GM04504 (cell line): ENCODE results near the gene PBRM1.

ENCODE experiments used
- DNase-seq: peaks from one replicate; pipeline ENCODE4 v3.0.0-alpha.2; 2012; ENCODE audit warnings: low read depth

The PBRM1 gene

GRCh38 chr3:52524752-52525679, 160.7 kb downstream of the PBRM1 start:
- DNase-seq, result no peak

- DNase-seq, result no peak
Measured at GRCh38 chr3:52524258-52524751, 161.4 kb downstream of the PBRM1 start.

- no peak for DNase-seq
Measured at GRCh38 chr3:52523386-52524257, 162.1 kb downstream of the PBRM1 start.

DNA sequence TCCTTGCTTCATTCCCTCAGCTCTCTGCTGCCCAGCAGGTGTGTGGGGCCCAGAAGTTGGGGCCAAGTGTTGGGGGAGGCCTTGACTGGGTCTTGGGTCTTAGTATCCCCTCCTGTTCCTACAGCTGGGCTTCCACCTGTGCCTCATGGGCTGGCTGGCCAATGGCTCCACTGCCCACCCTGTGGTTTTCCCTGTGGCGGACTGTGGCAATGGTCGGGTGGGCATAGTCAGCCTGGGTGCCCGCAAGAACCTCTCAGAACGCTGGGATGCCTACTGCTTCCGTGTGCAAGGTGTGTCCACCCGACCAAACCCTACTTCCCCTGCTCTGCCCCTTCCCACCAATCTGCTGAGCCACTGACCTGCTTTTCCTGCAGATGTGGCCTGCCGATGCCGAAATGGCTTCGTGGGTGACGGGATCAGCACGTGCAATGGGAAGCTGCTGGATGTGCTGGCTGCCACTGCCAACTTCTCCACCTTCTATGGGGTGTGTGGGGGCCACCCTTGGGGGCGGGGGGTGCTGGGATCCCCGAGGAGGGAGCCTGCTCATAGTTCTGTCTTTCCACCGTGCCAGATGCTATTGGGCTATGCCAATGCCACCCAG, 163.0 kb downstream of the PBRM1 start:
- DNase-seq, result no peak

DNA sequence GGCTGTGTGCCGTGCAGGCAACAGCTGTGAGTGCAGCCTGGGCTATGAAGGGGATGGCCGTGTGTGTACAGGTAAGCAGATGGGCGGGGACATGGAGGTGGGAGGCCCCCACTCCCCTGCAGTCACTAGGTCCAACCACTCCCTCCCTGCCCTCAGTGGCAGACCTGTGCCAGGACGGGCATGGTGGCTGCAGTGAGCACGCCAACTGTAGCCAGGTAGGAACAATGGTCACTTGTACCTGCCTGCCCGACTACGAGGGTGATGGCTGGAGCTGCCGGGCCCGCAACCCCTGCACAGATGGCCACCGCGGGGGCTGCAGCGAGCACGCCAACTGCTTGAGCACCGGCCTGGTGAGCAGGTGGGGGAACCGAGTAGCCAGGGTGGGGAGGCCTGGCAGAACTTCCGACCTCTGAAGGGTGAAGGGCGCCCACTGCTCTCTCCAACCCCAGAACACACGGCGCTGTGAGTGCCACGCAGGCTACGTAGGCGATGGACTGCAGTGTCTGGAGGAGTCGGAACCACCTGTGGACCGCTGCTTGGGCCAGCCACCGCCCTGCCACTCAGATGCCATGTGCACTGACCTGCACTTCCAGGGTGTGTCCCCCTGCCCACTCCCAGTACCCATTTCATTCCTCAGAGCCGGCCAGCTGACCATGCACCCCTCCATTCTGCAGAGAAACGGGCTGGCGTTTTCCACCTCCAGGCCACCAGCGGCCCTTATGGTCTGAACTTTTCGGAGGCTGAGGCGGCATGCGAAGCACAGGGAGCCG, 163.6 kb downstream of the PBRM1 start:
- DNase-seq, result no peak

- no peak for DNase-seq
Measured at GRCh38 chr3:52521488-52521824, 164.3 kb downstream of the PBRM1 start.

- no peak for DNase-seq
Measured at GRCh38 chr3:52520716-52521487, 164.8 kb downstream of the PBRM1 start.

- DNase-seq, result no peak
Measured at GRCh38 chr3:52520141-52520667, 165.5 kb downstream of the PBRM1 start.

GRCh38 chr3:52519445-52520140, 166.1 kb downstream of the PBRM1 start:
- DNase-seq, result no peak

DNA sequence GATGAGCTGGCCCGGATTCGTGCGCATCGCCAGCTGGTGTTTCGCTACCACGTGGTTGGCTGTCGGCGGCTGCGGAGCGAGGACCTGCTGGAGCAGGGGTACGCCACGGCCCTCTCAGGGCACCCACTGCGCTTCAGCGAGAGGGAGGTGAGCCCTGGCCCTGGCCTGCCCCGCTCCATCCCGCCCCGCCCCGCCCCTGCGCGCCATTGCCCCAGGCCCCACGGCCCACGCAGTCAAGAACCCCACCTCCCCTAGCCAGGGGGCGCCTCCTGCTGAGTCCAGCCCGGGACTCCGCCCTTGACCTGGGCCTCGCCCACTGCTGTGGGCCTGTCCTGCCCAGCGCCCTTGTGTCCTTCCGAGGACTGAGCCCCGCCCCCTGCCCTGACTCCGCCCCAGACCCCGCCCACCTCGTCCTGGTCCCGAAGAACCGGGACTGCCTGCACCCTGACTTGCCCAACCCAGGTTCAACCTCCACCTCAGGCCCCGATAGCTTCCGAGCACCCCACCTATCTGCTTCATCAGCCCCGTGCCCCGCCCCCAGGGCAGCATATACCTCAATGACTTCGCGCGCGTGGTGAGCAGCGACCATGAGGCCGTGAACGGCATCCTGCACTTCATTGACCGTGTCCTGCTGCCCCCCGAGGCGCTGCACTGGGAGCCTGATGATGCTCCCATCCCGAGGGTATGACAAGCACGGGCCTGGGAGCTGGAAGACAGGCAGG, 166.8 kb downstream of the PBRM1 start:
- no peak for DNase-seq

DNA sequence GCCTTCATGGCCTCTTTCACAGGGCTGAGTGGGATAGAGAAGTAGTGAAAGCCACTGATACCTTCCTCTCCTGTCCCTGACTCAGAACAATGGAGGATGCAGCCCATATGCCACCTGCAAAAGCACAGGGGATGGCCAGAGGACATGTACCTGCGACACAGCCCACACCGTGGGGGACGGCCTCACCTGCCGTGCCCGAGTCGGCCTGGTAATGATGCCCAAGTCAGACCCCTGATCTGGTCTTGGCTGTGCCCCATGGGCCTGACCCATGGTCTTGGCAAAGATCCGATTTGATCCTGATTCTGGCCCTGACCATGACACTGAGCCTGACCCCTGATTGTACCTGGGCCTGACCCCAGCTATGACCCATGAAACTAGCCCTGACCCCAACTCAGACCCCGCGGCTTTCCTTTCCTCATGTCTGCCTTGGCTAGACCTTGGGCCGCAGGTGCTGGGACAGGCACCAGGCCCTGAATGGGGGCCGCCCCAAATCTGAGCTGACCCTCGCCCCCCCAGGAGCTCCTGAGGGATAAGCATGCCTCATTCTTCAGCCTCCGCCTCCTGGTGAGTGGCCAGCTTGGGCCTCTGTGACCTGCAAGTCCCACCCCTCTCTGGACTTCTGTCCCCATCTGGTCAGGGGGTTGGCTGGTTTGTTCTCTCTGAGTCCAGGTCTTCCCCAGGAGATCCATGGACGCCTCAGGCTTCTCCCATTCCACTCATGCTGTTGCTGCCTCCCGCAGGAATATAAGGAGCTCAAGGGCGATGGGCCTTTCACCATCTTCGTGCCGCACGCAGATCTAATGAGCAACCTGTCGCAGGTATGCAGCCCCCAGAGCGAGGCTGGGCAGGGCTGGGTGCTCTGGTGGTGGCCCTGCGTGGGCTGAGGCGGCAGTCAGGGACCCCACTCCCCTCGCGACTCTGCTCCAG, 167.7 kb downstream of the PBRM1 start:
- DNase-seq, result no peak

DNA sequence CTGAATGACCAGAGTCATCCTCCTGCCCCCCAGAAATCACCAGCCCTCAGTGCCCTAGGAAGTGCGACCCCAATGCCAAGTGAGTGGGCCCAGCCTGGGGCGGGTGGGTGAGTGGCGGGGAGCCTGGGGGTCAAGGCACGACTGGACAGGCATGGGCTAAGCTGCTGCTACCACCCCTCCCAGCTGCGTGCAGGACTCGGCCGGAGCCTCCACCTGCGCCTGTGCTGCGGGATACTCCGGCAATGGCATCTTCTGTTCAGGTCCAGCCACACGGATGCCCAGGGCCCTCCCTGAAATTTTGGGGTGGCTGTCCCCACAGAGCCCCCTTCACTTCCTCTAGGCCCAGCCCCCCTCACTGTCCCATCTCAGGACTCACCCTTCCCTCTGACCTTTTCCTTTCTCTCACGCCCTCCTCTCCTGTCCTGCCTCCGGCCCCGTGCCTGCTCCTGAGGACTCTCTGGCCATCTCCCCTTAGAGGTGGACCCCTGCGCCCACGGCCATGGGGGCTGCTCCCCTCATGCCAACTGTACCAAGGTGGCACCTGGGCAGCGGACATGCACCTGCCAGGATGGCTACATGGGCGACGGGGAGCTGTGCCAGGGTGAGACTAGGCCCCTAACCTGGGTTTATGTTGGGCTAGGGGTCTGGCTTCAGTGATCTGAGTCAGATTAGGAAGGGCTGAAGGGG, 169.1 kb downstream of the PBRM1 start:
- DNase-seq, result no peak

DNA sequence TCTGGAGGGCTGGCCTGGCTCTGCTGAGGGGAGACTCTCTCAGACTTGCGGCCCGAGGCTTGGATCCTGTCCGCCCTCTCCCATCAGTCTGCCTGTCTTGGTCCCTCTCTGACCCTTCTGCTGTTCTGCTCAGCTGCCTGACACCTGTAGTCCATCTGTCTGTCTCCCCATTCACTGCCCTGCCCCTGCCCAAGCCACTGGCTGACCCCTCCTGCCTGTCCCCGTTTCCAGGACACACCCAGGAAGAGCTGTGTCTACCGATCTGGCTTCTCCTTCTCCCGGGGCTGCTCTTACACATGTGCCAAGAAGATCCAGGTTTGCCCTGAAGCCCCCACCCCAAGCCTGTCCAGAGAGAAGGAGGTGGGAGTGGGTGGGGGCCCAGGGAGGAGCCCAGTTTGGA, 170.5 kb downstream of the PBRM1 start:
- DNase-seq, result no peak

- no peak for DNase-seq
Measured at GRCh38 chr3:52514576-52514975, 171.1 kb downstream of the PBRM1 start.

GRCh38 chr3:52513281-52513680, 172.4 kb downstream of the PBRM1 start:
- no peak for DNase-seq

- DNase-seq, result no peak
Measured at GRCh38 chr3:52512727-52513126, 173.0 kb downstream of the PBRM1 start.

GRCh38 chr3:52512105-52512504, 173.6 kb downstream of the PBRM1 start:
- no peak for DNase-seq

DNA sequence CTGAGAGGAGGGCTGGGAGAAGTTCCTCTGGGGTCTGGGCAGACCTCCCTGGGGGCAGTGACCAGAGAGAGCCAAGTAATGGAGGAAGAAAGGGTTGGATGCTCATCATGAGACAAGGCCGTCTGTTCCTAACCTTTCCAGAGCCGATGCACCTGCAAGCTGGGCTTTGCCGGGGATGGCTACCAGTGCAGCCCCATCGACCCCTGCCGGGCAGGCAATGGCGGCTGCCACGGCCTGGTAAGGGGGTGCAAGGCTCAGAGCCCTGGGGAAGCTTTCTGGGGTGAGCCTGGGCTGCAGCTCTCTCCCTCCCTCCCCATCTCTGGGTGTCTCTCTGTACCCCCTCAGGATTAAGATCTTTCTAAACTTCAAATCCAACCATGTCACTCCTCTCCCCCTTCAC, 174.2 kb downstream of the PBRM1 start:
- DNase-seq, result no peak
